ENCODE measurements around the gene ITGA2B. TPM values are rescaled to one million over a fixed set of nuclear protein-coding genes. Genes with fewer than 3 reads are reported as not detected.

ITGA2B gene
- total RNA-seq, 1 experiment from 2014 or later = 3.1 TPM

GRCh38 chr17:44335968-44336367 is 53.5 kb downstream of the ITGA2B start:
- Histone ChIP-seq H3K4me2 (ENCODE audit: low read length) (no peak overlapping the region), H3K79me2 (ENCODE audit: low read length) (no peaks in the 10 kb centered on the region), H3K36me3 (ENCODE audit: low read depth, low read length) (no peaks in the 10 kb centered on the region), H3K27me3 (ENCODE audit: low read length) (no peaks in the 10 kb centered on the region), H3K4me3 (ENCODE audit: low read length) (no peak overlapping the region), H3K27ac (ENCODE audit: low read length) (no peak overlapping the region), H4K20me1 (ENCODE audit: low read length) (no peaks in the 10 kb centered on the region), H3K4me1 (ENCODE audit: insufficient read depth, low read length) (peaks cover 7% of the 10 kb centered on the region), H3K9me3 (ENCODE audit: low read length) (no peaks in the 10 kb centered on the region), H3K9me2 (replicated peaks; ENCODE audit: low read length) (no peaks in the 10 kb centered on the region), H2AFZ (ENCODE audit: low read length) (no peak overlapping the region), H3K9ac (ENCODE audit: low read length) (no peak overlapping the region), H3F3A (ENCODE audit: low read length, unreplicated experiment) (no peaks in the 10 kb centered on the region)
- ATAC-seq (no peak), DNase-seq (no peak)
- POLR2A ChIA-PET (ENCODE audit: unreplicated experiment) = no interaction called here
- no TSS peak for BruUV-seq (replicated peaks)
- CTCF ChIA-PET = no interaction called here
- TF ChIP-seq CTCF (conservative IDR thresholded peaks at IDR 0.05; ENCODE audit: low read depth, low read length) = no peak
- no peak for TF ChIP-seq EZH2phosphoT487 (IDR thresholded peaks at IDR 0.05; ENCODE audit: borderline replicate concordance, low read length)
- no peak for TF ChIP-seq EZH2 (IDR thresholded peaks at IDR 0.05; ENCODE audit: low read length, unreplicated experiment)
- intact Hi-C loops (cut with micrococcal nuclease) = no loop called here

- no peak for TF ChIP-seq EZH2phosphoT487 (IDR thresholded peaks at IDR 0.05; ENCODE audit: borderline replicate concordance, low read length)
- TF ChIP-seq EZH2 (IDR thresholded peaks at IDR 0.05; ENCODE audit: low read length, unreplicated experiment) = no peak
- TF ChIP-seq CTCF (conservative IDR thresholded peaks at IDR 0.05; ENCODE audit: low read depth, low read length) = no peak
- intact Hi-C loops (cut with micrococcal nuclease) = no loop called here
- Histone ChIP-seq H3K9me3 (ENCODE audit: low read length) (no peaks in the 10 kb centered on the region), H2AFZ (ENCODE audit: low read length) (no peak overlapping the region), H3F3A (ENCODE audit: low read length, unreplicated experiment) (no peaks in the 10 kb centered on the region), H3K4me3 (ENCODE audit: low read length) (no peak overlapping the region), H3K79me2 (ENCODE audit: low read length) (no peaks in the 10 kb centered on the region), H3K36me3 (ENCODE audit: low read depth, low read length) (no peaks in the 10 kb centered on the region), H3K27me3 (ENCODE audit: low read length) (no peaks in the 10 kb centered on the region), H3K4me2 (ENCODE audit: low read length) (no peak overlapping the region), H4K20me1 (ENCODE audit: low read length) (no peaks in the 10 kb centered on the region), H3K9ac (ENCODE audit: low read length) (no peak overlapping the region), H3K9me2 (replicated peaks; ENCODE audit: low read length) (no peaks in the 10 kb centered on the region), H3K27ac (ENCODE audit: low read length) (no peak overlapping the region), H3K4me1 (ENCODE audit: insufficient read depth, low read length) (peaks cover 7% of the 10 kb centered on the region)
- POLR2A ChIA-PET (ENCODE audit: unreplicated experiment) = no interaction called here
- CTCF ChIA-PET = no interaction called here
- no peak for DNase-seq
- ATAC-seq = no peak
- BruUV-seq (replicated peaks) = no TSS peak
These were observed 53.9 kb downstream of the ITGA2B start for GRCh38 chr17:44335564-44335963.

GRCh38 chr17:44334727-44335126 is 54.7 kb downstream of the ITGA2B start:
- Histone ChIP-seq H3K27ac (ENCODE audit: low read length) (no peak overlapping the region), H3K36me3 (ENCODE audit: low read depth, low read length) (no peaks in the 10 kb centered on the region), H3K9me2 (replicated peaks; ENCODE audit: low read length) (no peaks in the 10 kb centered on the region), H2AFZ (ENCODE audit: low read length) (no peak overlapping the region), H3K27me3 (ENCODE audit: low read length) (no peaks in the 10 kb centered on the region), H3K4me2 (ENCODE audit: low read length) (no peak overlapping the region), H3K4me3 (ENCODE audit: low read length) (no peak overlapping the region), H3K4me1 (ENCODE audit: insufficient read depth, low read length) (peaks cover 7% of the 10 kb centered on the region), H3K9ac (ENCODE audit: low read length) (no peak overlapping the region), H3K79me2 (ENCODE audit: low read length) (no peaks in the 10 kb centered on the region), H3F3A (ENCODE audit: low read length, unreplicated experiment) (no peaks in the 10 kb centered on the region), H4K20me1 (ENCODE audit: low read length) (no peaks in the 10 kb centered on the region), H3K9me3 (ENCODE audit: low read length) (no peaks in the 10 kb centered on the region)
- no peak for ATAC-seq
- TF ChIP-seq EZH2phosphoT487 (IDR thresholded peaks at IDR 0.05; ENCODE audit: borderline replicate concordance, low read length) (no peak), CTCF (conservative IDR thresholded peaks at IDR 0.05; ENCODE audit: low read depth, low read length) (no peak), EZH2 (IDR thresholded peaks at IDR 0.05; ENCODE audit: low read length, unreplicated experiment) (no peak)
- intact Hi-C loops (cut with micrococcal nuclease) = no loop called here
- ChIA-PET POLR2A (ENCODE audit: unreplicated experiment) (no interaction called here), CTCF (no interaction called here)
- no TSS peak for BruUV-seq (replicated peaks)
- no peak for DNase-seq

Data from PC-3 (cell line).